Keratinocyte (primary cell): ENCODE results near the gene DNPEP. TPM values are rescaled to one million over a fixed set of nuclear protein-coding genes. Genes with fewer than 3 reads are reported as not detected.
"Not testable (repeated sequence)": the region's sequence is repeated elsewhere in the genome, so short reads cannot be mapped to it uniquely, and the experiment has no call there.

Source experiments
- DNase-seq: peaks from one replicate; pipeline ENCODE4 v3.0.0-alpha.2; 2011; ENCODE audit warnings: low read depth, missing footprints, low spot score
- FAIRE-seq: peaks from 2 replicates; lab custom pipeline; 2011; peaks lifted over from hg19 to GRCh38; lab: Jason Lieb, UNC
- H2AFZ ChIP-seq: 2 replicates; pipeline ENCODE4 v1.6.0; 2012; ENCODE audit warnings: low read length, control low read depth, inconsistent platforms; ENCODE audit not compliant: control insufficient read depth
- H3K27ac ChIP-seq: 2 replicates; pipeline ENCODE4 v1.5.1; 2011; ENCODE audit warnings: low read length; ENCODE audit not compliant: control insufficient read depth, insufficient read depth
- H3K27me3 ChIP-seq: 3 replicates; pipeline ENCODE4 v1.6.0; 2011; ENCODE audit warnings: low read length; ENCODE audit not compliant: control insufficient read depth, insufficient read depth; ENCODE audit errors: extremely low read depth
- H3K36me3 ChIP-seq, 2 experiments: 2 replicates in 1 of 2; 3 replicates in 1 of 2; pipeline ENCODE4 v1.5.1; 2011; ENCODE audit warnings: low read length in 2 of 2, mild to moderate bottlenecking in 1 of 2; ENCODE audit not compliant: control insufficient read depth in 2 of 2, insufficient read depth in 2 of 2; ENCODE audit errors: extremely low read depth in 1 of 2
- H3K4me1 ChIP-seq: 3 replicates; pipeline ENCODE4 v1.5.1; 2011; ENCODE audit warnings: low read length; ENCODE audit not compliant: control insufficient read depth, insufficient read depth; ENCODE audit errors: extremely low read depth
- H3K4me2 ChIP-seq: 3 replicates; pipeline ENCODE4 v1.6.0; 2011; ENCODE audit warnings: low read depth, low read length; ENCODE audit not compliant: control insufficient read depth, insufficient read depth; ENCODE audit errors: extremely low read depth
- H3K4me3 ChIP-seq, 3 experiments: fragments of 200-600 bp in 1 of 3; sonication (generic) in 1 of 3; 2 replicates in 2 of 3; 3 replicates in 1 of 3; pipeline ENCODE4 v1.5.1; 2011 to 2016; ENCODE audit warnings: low read length in 3 of 3, mild to moderate bottlenecking in 3 of 3, control low read depth in 2 of 3, inconsistent platforms in 1 of 3, low read depth in 1 of 3, mixed read lengths in 1 of 3, mixed run types in 1 of 3, moderate library complexity in 1 of 3; ENCODE audit not compliant: control insufficient read depth in 2 of 3, insufficient read depth in 2 of 3; ENCODE audit errors: extremely low read depth in 1 of 3
- H3K79me2 ChIP-seq: 2 replicates; pipeline ENCODE4 v1.6.0; 2012; ENCODE audit warnings: low read length; ENCODE audit not compliant: control insufficient read depth, insufficient read depth
- H3K9ac ChIP-seq: 3 replicates; pipeline ENCODE4 v1.6.0; 2011; ENCODE audit warnings: low read length; ENCODE audit not compliant: control insufficient read depth, insufficient read depth; ENCODE audit errors: extremely low read depth
- H3K9me1 ChIP-seq: 3 replicates; pipeline ENCODE4 v1.6.0; 2011; ENCODE audit warnings: low read length; ENCODE audit not compliant: control insufficient read depth, insufficient read depth; ENCODE audit errors: extremely low read depth
- H3K9me3 ChIP-seq: 2 replicates; pipeline ENCODE4 v1.5.1; 2012; ENCODE audit warnings: low read depth, low read length; ENCODE audit not compliant: control insufficient read depth
- H4K20me1 ChIP-seq: 3 replicates; pipeline ENCODE4 v1.6.0; 2011; ENCODE audit warnings: low read length; ENCODE audit not compliant: control insufficient read depth, insufficient read depth; ENCODE audit errors: extremely low read depth
- CTCF ChIP-seq, 3 experiments: IDR thresholded peaks in 1 of 3; conservative IDR thresholded peaks in 1 of 3; optimal IDR thresholded peaks in 1 of 3; 2 replicates in 2 of 3; 3 replicates in 1 of 3; pipeline versions ENCODE3 to v1.5.1; 2011; ENCODE audit warnings: low read length in 3 of 3, mild to moderate bottlenecking in 3 of 3, moderate library complexity in 2 of 3, control low read depth in 1 of 3, inconsistent platforms in 1 of 3; ENCODE audit not compliant: insufficient read depth in 2 of 3; ENCODE audit errors: extremely low read depth in 1 of 3
- EZH2 ChIP-seq: IDR thresholded peaks from one replicate; pipeline ENCODE4 v1.6.1; 2012; ENCODE audit warnings: inconsistent platforms, mild to moderate bottlenecking, low read length, moderate library complexity
- dilution Hi-C: fragments of 300-500 bp; cut with MboI; formaldehyde crosslinking; loops from one replicate; pipeline ENCODE4 v1.7.0; 2020; ENCODE audit warnings: low sequenced_read_pairs; ENCODE audit not compliant: extremely low pct_ligation_motif_present
- polyA plus RNA-seq, 5 experiments: library from polyadenylated mRNA; depleted of rRNA in 3 of 5; stranded (reverse) in 3 of 5; stranded (forward) in 1 of 5; unstranded in 1 of 5; fragments of >200 nt; gene quantifications; 1 replicate in 1 of 5; 2 replicates in 3 of 5; 3 replicates in 1 of 5; pipeline versions ENCODE4 v1.2.1 to v1.2.3, GENCODE V29; 2011 to 2012; ENCODE audit warnings: missing spikeins in 2 of 5, low read depth in 1 of 5, low replicate concordance in 1 of 5

DNPEP gene
- polyA plus RNA-seq, 1 donor (not counting 4 experiments of a cell fraction or from before 2014, with no cell fraction given), result 34.1 TPM

GRCh38 chr2:219396863-219397457, 9.2 kb upstream of the DNPEP start:
- H3K9me3 ChIP-seq, result no peaks in the 10 kb centered on the region
- H3K79me2 ChIP-seq, result no peaks in the 10 kb centered on the region
- H2AFZ ChIP-seq, result no peak overlapping the region
- no peaks in the 10 kb centered on the region for H3K4me1 ChIP-seq
- H3K4me2 ChIP-seq, result no peak overlapping the region
- TF ChIP-seq CTCF (optimal IDR thresholded peaks at IDR 0.05 in 1 of 3, IDR thresholded peaks at IDR 0.05 in 1 of 3, conservative IDR thresholded peaks at IDR 0.05 in 1 of 3; ENCODE audit: extremely low read depth in 1 of 3, insufficient read depth in 2 of 3, low read length in 3 of 3) (no peak), EZH2 (no peak)
- DNase-seq (no peak), FAIRE-seq (no peak)
- H3K4me3 ChIP-seq, result no peak overlapping the region
- no peak overlapping the region for H3K27ac ChIP-seq
- no peaks in the 10 kb centered on the region for H4K20me1 ChIP-seq
- no peak overlapping the region for H3K9ac ChIP-seq
- no peaks in the 10 kb centered on the region for H3K9me1 ChIP-seq
- dilution Hi-C loops, result no loop called here
- no peaks in the 10 kb centered on the region for H3K36me3 ChIP-seq
- no peaks in the 10 kb centered on the region for H3K27me3 ChIP-seq

- Histone ChIP-seq H4K20me1 (no peaks in the 10 kb centered on the region), H3K36me3 (no peaks in the 10 kb centered on the region), H3K4me3 (no peak overlapping the region), H3K9ac (no peak overlapping the region), H3K27me3 (no peaks in the 10 kb centered on the region), H3K9me1 (no peaks in the 10 kb centered on the region), H3K4me1 (no peaks in the 10 kb centered on the region), H3K9me3 (no peaks in the 10 kb centered on the region), H3K4me2 (no peak overlapping the region), H2AFZ (no peak overlapping the region), H3K27ac (no peak overlapping the region), H3K79me2 (no peaks in the 10 kb centered on the region)
- no peak for DNase-seq
- no peak for FAIRE-seq
- TF ChIP-seq EZH2 (no peak), CTCF (optimal IDR thresholded peaks at IDR 0.05 in 1 of 3, IDR thresholded peaks at IDR 0.05 in 1 of 3, conservative IDR thresholded peaks at IDR 0.05 in 1 of 3; ENCODE audit: extremely low read depth in 1 of 3, insufficient read depth in 2 of 3, low read length in 3 of 3) (no peak)
- dilution Hi-C loops, result no loop called here
Measured at GRCh38 chr2:219395609-219396008, 7.9 kb upstream of the DNPEP start.

- H3K27ac ChIP-seq, H3K36me3 ChIP-seq, DNase-seq, dilution Hi-C loops, H2AFZ ChIP-seq, H4K20me1 ChIP-seq, H3K79me2 ChIP-seq, FAIRE-seq, H3K9ac ChIP-seq, H3K27me3 ChIP-seq, H3K9me3 ChIP-seq, H3K9me1 ChIP-seq, H3K4me3 ChIP-seq, H3K4me2 ChIP-seq, H3K4me1 ChIP-seq: not testable (repeated sequence)
Measured at GRCh38 chr2:219395056-219395455, 7.3 kb upstream of the DNPEP start.
